Activated CD4-positive, alpha-beta T cell treated with anti-CD3 and anti-CD28 coated beads, Interleukin-2, amount 50 U/mL, for 24 hours (primary cell): ENCODE measurements around the gene SEMG1.

Experiments used
- DNase-seq, 2 donors: peaks; one replicate each; pipeline ENCODE4 v3.0.0-alpha.2; 2020; ENCODE audit warnings: low read depth in 1 of 2, low spot score in 1 of 2

Gene SEMG1, protein sequence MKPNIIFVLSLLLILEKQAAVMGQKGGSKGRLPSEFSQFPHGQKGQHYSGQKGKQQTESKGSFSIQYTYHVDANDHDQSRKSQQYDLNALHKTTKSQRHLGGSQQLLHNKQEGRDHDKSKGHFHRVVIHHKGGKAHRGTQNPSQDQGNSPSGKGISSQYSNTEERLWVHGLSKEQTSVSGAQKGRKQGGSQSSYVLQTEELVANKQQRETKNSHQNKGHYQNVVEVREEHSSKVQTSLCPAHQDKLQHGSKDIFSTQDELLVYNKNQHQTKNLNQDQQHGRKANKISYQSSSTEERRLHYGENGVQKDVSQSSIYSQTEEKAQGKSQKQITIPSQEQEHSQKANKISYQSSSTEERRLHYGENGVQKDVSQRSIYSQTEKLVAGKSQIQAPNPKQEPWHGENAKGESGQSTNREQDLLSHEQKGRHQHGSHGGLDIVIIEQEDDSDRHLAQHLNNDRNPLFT

DNA sequence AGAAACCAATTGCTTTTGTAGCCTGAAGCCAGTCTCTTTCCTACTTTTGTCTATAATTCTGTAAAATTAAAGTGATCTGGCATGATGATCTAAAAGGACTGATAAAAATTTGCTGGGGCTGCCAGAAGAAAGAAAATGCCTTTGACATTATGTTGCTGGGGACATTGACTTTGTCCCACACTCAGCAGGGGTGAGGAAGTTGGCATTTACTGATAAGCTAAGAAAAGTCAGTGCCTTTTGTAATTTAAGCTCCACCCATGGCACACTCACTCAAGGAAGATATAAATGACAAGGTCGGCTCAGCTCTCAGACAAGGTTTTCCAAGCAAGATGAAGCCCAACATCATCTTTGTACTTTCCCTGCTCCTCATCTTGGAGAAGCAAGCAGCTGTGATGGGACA, at the start of gene SEMG1:
Gene SEMG1, plus strand, starts transcription at position 309 of the 400 bp plus-strand sequence. Its CDS starts 21 bp downstream, at position 330.
- DNase-seq: no peak

DNA sequence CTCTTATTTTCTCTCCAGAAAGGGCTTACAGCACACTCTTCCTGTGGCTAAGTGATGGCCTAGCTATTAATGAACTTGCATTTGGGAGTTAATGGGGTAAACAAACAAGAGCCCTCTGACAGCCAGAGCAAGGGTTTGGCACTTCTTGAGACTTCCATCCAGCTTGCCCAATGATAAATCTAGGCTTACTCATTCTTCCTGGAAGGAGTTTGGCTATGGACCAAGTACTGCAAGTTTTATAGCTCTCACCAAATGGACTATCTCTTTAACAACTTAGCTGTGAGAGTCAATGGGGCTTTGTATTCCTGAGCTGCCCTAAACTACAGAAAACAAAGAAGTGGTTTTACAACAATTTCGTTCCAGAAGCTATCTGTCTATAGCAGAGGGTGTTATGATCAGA, 48.9 kb upstream of the SEMG1 start:
- DNase-seq: no peak

DNA sequence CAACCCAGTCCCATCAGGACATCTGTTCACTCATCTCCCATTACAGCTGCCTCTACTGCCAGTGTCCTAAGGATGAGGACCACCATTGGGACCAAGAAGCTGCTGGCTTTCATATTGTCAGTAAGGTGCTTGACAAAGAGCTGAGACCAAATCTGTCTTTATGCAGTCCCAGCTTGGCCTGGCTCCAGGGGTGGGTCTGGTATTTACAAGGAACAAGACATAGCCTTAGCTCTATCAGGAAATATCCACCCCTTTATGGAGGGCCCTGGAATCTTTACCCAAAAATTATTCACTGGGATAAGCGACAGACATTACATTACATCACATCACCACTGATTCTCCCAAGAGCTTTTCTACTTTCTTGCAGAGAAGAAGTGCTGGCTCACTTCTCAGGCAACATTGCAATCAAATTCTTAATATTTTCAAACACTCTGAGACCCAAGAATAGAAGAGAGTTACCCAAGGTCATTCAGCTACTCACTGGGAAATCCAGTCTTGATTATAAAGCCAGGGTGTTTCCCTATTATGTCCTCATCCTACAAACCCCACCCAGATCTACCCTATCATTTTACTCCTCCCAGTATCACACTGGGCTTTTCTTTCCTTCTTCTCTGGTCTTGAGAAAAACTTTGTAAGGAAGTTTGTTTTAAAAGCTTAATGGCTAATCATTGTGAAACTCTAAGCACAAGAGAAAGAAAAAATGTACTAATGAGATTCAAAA, 43.6 kb upstream of the SEMG1 start:
- no peak for DNase-seq

DNA sequence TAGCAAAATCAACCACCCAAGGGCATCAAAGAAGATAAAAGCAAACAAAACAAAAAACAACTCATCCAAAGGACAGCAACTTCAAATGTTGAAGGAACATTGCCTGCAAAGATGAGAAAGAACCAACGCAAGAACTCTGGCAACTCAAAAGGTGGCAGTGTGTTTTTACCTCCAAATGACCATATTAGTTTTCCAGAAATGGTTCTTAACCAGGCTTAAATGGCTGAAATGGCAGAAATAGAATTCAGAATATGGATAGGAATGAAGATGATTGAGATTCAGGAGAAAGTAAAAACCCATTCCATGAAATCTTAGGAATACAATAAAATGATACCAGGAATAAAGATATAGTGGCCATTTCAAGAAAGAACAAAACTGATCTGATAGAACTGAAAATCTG, 41.9 kb upstream of the SEMG1 start:
- no peak for DNase-seq

DNA sequence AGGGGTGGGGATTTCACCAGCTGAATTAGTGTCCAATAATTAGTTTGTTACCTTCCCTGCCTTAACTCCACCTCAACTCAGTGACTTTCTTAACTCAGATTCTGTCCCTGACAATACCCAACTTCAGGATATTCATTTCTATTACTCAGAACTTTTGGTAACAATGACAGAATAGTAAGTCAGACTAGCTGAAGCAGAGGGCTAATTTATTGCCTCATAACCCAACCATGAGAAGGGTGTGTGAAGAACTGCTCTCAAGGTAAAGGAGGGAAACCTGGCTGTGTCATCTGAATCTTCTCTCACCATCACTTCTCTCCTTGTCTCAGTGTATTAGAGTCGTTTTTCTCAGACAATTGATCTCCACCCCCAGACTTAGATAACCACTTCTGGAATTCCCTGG, 33.3 kb upstream of the SEMG1 start:
- DNase-seq: no peak

DNA sequence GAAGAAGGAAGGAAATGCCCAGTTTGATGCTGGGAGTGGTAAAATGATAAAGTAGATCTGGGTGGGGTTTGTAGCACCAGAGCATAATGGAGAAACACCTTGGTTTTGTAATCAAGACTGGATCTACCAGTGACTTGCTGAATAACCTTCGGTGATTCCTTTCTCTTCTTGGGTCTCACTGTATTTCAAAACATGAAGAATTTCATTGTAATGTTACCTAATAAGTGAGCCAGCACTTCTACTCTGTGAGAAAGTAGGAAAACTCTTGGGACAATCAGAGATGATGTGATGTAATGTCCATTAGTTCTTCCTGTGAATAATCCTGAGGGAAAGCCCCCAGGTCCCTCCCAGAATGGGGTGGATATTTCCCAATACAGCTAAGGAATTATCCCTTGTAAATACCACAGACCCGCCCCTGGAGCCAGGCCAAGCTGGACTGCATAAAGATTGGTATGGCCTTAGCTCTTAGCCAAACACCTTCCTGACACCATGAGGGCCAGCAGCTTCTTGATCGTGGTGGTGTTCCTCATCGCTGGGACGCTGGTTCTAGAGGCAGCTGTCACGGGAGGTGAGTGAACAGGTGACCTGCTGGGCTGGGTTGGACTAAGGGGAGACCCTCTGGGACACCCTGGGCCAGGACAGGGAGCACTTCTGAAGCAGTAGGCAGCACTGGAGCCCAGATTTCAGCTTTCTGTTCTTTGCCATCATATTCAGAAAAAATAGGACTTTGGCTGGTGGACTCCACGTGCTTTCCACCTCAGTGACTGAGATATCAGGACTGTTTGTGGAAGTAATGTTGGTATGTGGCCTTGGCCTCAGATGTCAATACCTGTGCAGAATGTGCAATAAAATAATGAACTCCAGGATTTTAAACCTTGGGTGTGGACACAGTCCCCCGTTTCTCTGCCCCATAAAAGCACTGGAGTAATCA, 32.1 kb upstream of the SEMG1 start, which contains the start of gene PI3:
Gene PI3, plus strand, starts transcription at position 469 of the 931 bp plus-strand sequence. Its CDS starts 21 bp downstream, at position 490.
- DNase-seq: no peak

DNA sequence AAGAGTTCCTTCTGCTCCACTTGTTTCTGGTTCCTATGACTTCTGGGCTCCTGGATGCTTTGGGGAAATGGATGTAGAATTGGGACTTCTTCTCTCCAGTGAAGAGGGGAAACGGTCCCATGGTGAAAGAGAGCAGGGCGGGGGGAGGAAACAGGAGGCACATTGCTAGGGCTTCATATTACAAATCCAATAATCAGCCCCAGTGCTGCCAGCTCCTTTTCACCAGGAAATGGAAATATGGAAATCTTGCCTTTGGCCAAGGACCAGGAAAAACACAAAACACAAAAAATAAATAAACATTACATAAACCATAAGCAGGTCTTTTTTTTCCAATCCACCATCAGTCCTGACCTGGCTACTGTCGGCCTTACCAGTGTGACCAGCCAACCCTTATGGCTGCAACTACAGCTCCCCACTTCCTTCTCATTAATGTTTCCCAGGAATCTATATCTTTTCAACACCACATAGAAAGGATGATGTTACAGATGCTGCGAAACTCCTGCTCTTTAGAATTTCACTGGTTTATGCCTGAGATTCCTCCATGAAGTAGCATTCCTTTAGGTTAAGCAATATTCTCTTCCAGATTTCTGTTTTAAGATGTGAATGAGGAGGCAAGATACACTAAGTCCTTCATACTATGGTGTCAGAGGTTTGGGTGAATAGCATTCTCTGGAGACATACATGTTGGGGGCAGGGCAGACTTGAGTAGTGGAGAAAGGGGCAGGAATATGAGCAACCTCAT, 30.1 kb upstream of the SEMG1 start:
- DNase-seq: no peak

DNA sequence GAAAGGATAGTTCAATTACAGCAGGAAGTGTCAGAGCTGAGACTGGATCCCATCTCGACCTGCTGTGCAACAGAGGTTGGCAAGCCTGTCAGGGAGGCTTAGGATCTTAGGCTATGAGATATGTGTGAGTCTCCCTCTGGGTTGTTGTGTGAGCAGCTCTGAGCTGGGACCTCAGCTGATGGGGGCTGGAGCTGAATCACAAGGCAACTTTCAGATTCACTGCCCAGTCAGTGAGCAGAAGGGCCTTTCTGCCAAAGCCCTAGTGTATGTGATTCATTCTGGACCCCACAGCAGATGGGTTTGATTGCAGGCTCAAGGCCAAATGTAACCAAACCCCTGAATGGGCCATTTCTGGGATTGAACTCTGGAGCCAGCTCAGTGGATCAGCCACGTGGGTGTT, 27.7 kb upstream of the SEMG1 start:
- DNase-seq: no peak

DNA sequence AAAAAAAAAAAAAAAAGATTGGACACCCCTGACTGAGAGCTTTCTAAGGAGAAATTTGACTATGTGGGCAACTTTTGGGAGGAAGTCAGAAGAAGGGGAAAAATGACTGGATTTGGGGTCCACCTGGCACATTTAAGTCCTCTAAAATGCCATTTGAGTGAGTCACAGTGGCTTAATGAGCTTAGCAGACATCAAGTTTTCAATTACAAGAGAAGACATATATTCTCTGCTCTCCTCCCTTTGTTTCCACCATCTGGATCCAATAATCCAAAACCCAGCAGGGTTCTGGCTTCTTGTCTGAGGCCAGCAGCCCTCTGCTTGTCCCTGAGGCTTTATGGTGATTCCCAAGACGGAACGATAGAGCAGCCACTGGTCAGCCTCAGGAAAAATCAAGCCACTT, 25.2 kb upstream of the SEMG1 start:
- no peak for DNase-seq

DNA sequence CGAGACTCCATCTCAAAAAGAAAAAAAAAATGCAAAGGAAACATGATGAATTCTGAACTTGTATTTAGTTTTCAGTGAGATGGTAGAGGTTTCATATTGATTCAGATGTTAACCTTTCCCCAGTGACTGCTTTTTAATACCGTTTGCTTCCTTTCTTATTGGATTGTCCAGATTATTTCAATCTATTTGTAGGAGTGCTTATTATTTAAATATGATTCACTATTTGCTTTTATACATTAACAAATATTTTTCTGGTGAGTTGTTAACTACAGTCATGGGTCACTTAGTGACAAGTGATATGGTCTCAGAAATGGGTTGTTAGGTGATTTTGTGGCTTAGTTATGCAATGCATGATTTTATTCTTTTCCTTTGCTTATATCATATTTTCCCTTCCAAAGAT, 23.7 kb upstream of the SEMG1 start:
- no peak for DNase-seq

DNA sequence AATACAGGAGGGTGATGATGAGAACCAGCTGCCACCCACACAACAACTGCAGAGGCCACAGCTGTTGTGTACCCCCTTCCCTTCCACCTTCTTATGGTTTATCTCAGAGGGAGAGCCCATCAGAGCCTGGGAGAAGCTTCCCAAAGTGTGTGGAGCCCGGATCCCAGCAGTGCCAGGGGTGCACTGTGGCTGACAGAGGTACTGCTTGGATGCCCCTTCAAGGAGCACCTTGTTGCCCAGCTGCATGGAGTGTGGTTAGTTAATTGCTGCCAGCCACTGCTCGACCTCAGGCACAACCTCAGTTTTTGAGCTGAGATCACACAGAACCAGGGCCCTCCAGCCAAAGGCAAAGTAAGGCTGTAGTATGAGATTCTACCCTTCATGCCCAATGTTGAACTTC, 19.1 kb upstream of the SEMG1 start:
- no peak for DNase-seq

DNA sequence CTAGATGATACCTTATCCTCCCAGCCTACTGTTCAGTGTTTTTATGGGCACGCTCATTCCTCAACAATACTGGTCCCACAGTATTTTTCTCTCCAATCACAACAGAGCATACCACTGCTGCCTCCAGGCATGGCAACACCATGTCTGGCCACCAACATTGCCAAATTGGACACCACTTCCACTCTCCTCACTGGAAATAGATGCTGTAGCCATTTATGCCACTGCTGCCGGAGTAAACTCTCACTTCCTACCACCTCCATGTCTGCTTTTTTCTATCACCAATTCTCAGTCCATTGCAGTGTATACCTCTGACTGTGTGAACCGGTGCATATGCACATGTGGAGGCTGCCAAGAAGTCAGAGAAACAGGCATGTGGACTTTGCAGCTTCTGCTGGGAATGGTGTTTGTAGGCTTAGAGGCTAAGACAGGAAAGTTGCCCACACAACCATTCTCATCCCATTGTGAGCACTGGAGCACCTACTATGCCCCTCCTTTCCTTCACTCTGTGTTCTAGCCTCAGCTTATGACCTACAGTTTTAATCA, 17.7 kb upstream of the SEMG1 start:
- no peak for DNase-seq

DNA sequence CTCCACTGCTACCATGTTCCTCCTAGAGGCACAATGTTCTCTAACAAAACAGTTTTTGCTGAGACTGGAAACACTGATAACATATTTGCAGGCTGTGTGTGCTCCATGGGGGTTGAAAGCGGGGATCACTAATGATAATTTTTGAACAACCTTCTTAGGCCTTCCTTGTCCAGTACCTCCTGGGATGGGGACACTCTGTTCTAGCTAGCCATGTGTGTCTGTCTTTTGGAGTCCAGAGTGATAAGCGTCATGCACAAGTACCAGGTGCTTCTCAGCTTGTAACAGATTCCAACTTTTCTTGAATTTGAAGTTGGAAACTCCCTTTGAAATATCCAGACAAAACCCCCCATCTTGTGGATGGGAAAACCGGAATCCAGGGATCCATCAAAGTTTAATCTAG, 17.0 kb upstream of the SEMG1 start:
- DNase-seq: no peak

DNA sequence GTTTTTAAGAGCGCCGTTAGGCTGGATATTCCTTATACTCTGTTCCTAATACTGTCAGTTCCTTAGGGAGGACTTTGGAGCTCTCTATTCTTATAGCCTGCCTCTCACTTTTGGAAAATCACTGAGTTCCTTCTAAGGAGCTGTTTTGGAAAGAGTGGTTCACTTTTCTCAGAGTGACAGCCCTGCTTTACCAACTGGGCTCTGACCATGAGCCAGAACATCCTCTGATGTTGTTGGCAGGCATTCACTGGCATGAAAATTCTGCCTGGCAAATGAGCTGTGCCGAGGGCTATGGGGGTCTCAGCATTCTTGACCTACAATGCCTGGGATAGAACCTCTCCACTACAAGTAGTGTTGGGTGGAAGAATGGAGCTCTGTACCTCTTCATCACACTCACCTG, 14.9 kb upstream of the SEMG1 start:
- no peak for DNase-seq

DNA sequence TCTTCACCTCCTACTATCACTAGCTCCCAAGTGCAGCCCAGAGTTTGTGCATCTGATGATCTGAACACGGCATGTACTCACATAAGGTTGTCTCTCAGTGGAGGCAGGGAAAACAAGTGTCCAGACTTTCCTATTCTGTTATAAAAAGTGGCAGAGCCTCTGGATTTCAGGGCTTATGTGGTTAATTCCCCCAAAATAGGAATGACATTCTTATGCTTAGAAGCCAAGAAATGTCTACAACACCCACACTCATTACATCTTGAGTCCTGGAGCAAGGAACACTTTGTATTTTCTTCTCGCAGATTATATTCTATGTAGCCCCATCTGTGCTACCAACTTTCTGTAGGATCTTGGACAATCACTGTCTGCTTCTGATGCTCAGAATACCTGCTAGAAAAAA, 13.5 kb upstream of the SEMG1 start:
- no peak for DNase-seq

DNA sequence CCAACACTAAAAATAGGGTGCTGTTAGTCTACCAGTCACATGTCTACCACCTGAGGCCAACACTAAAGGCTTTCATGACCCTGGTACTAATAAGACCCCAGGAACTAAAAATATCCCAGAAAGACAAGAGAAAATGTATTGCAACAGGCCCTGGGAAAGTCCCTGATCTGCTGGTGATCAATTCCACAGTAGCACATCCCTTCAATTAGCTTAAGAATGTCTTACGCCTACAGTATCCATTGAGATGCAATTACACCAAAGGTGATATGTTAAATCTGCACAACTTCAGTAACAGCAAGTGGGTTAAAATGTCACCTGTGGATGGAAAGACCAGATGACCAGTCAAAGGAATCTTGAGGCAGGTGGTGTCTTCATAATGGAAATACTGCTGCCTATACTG, 3.1 kb downstream of the SEMG1 start:
- no peak for DNase-seq

DNA sequence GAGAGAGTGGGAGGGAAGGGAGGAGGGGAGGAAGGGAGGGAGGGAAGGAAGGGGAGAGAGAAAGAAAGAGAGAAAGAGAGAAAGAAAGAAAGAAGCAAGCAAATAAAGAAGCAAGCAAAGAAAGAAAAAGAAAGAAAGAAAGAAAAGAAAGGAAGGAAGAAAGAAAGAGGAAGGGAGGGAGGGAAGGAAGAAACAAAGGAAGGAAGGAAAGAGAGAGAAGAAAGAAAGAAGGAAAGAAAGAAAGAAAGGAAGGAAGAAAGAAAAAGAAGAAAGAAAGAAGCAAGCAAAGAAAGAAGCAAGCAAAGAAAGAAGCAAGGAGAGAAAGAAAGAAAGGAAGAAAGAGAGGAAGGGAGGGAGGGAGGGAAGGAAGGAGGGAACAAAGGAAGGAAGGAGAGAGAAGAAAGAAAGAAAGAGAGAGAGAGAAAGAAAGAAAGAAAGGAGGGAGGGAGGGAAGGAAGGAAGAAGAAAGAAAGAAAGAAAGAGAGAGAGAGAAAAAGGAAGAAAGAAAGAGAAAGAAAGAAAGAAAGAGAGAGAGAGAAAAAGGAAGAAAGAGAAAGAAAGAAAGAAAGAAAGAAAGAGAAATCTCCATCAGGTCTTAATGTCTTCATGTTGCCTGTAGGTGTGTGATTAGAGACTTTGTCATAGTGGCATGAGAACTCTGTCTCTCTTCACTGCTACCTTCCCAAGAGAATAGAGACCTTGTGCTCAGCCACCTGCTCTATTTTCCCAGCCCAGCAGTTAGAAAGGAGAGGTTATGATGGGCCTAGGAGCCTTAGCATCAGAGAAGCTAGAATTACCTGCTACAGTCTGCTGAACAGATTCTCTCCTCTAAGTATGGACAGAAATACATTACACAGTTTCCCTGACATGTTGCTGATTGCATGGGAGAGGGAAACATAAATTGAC, 5.0 kb downstream of the SEMG1 start:
- DNase-seq: no peak

DNA sequence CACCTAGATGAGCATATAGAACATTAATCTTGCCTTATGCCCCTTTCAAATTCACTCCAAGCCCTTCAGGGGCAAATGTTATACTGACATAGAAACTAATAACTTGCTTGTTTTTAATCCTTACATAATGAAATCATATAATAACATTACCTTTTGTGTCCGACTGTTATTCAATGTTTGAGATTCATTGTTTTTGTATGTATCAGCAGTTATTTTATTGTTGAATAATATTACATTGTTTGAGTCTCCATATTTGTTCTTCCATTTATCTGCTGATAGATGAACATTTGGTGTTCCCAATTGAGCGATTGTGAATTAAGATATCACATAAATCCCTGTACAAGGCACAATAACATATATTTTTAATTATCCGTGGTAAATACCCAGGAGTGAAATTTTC, 6.0 kb downstream of the SEMG1 start:
- DNase-seq: no peak

DNA sequence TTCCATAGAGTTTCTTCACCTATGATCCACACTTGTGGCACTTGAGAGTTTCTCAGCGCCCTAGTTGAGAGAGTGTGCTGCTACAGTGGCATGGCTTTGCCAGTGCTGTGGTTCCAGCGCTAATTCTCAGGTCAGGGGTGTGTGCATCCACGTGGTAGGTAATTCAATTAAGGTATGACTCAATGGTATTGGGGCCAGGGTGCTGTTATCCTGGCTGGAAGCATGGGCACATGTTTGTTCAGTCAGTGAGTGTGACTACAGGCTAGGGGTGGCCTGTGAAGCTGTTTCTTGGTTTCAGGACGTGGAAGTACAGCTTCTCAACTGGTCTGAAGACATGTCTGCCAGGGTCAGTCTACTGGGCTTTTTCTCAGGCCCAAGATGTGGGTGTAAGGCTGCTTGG, 11.3 kb downstream of the SEMG1 start:
- no peak for DNase-seq
